ENCODE data around the gene NHLRC1.

Gene NHLRC1

GRCh38 chr6:18119236-18119635, 3.2 kb downstream of the NHLRC1 start:
- Histone ChIP-seq H3K4me1 (ENCODE audit: control extremely low read depth in 1 of 4, control insufficient read depth in 4 of 4, insufficient read depth in 4 of 4, low read length in 3 of 4) (peaks cover 0 to 12% (median 9%) of the 10 kb centered on the region in 4 experiments), H3K36me3 (ENCODE audit: control insufficient read depth in 4 of 4, insufficient read depth in 4 of 4, low read length in 3 of 4) (no peaks in the 10 kb centered on the region), H3K4me3 (ENCODE audit: control insufficient read depth in 1 of 7, extremely low read depth in 1 of 7, insufficient read depth in 4 of 7, low read depth in 2 of 7, low read length in 6 of 7) (no peak overlapping the region), H3K27ac (ENCODE audit: insufficient read depth in 1 of 2, low read depth in 1 of 2, low read length in 2 of 2, poor library complexity in 1 of 2, severe bottlenecking in 2 of 2) (no peak overlapping the region), H3K27me3 (replicated peaks in 2 of 5; ENCODE audit: control insufficient read depth in 4 of 5, insufficient read depth in 5 of 5, low read length in 4 of 5) (no peaks in the 10 kb centered on the region), H3K9me3 (ENCODE audit: control extremely low read depth in 1 of 5, control insufficient read depth in 4 of 5, insufficient read depth in 2 of 5, low read depth in 1 of 5, low read length in 4 of 5) (no peaks in the 10 kb centered on the region)
- CTCF ChIA-PET = interaction anchor here (0.6 to 1.5 kb wide), 2 partner anchors 95 to 237 kb away, joined by 3 read pairs; no protein-coding TSS in a partner anchor
- no peak for DNase-seq
- 100% methylated on average over 4 of the region's 5 CpGs for WGBS (ENCODE audit: insufficient coverage)
- POLR2A ChIA-PET = no interaction called here

GRCh38 chr6:18118330-18118729, 4.1 kb downstream of the NHLRC1 start:
- H3K27ac ChIP-seq (ENCODE audit: insufficient read depth in 1 of 2, low read depth in 1 of 2, low read length in 2 of 2, poor library complexity in 1 of 2, severe bottlenecking in 2 of 2) = no peak overlapping the region
- WGBS (ENCODE audit: insufficient coverage) = 97% methylated on average over 3 of the region's 3 CpGs
- no peak for DNase-seq
- H3K27me3 ChIP-seq (replicated peaks in 2 of 5; ENCODE audit: control insufficient read depth in 4 of 5, insufficient read depth in 5 of 5, low read length in 4 of 5) = no peaks in the 10 kb centered on the region
- ChIA-PET POLR2A (no interaction called here), CTCF (interaction anchor here (1.5 kb wide), 1 partner anchor 94 kb away, joined by 3 read pairs; no protein-coding TSS in a partner anchor)
- H3K9me3 ChIP-seq (ENCODE audit: control extremely low read depth in 1 of 5, control insufficient read depth in 4 of 5, insufficient read depth in 2 of 5, low read depth in 1 of 5, low read length in 4 of 5) = no peaks in the 10 kb centered on the region
- peaks cover 0 to 12% (median 9%) of the 10 kb centered on the region in 4 experiments for H3K4me1 ChIP-seq (ENCODE audit: control extremely low read depth in 1 of 4, control insufficient read depth in 4 of 4, insufficient read depth in 4 of 4, low read length in 3 of 4)
- no peaks in the 10 kb centered on the region for H3K36me3 ChIP-seq (ENCODE audit: control insufficient read depth in 4 of 4, insufficient read depth in 4 of 4, low read length in 3 of 4)
- H3K4me3 ChIP-seq (ENCODE audit: control insufficient read depth in 1 of 7, extremely low read depth in 1 of 7, insufficient read depth in 4 of 7, low read depth in 2 of 7, low read length in 6 of 7) = no peak overlapping the region

GRCh38 chr6:18117136-18117535, 5.3 kb downstream of the NHLRC1 start:
- 97% methylated on average over 5 of the region's 5 CpGs for WGBS (ENCODE audit: insufficient coverage)
- H3K4me1 ChIP-seq (ENCODE audit: control extremely low read depth in 1 of 4, control insufficient read depth in 4 of 4, insufficient read depth in 4 of 4, low read length in 3 of 4) = peaks cover 0 to 6% (median 4%) of the 10 kb centered on the region in 4 experiments
- CTCF ChIA-PET = no interaction called here
- no peaks in the 10 kb centered on the region for H3K27me3 ChIP-seq (replicated peaks in 2 of 5; ENCODE audit: control insufficient read depth in 4 of 5, insufficient read depth in 5 of 5, low read length in 4 of 5)
- POLR2A ChIA-PET = no interaction called here
- H3K36me3 ChIP-seq (ENCODE audit: control insufficient read depth in 4 of 4, insufficient read depth in 4 of 4, low read length in 3 of 4) = no peaks in the 10 kb centered on the region
- no peak for DNase-seq
- no peak overlapping the region for H3K4me3 ChIP-seq (ENCODE audit: control insufficient read depth in 1 of 7, extremely low read depth in 1 of 7, insufficient read depth in 4 of 7, low read depth in 2 of 7, low read length in 6 of 7)
- H3K9me3 ChIP-seq (ENCODE audit: control extremely low read depth in 1 of 5, control insufficient read depth in 4 of 5, insufficient read depth in 2 of 5, low read depth in 1 of 5, low read length in 4 of 5) = no peaks in the 10 kb centered on the region
- H3K27ac ChIP-seq (ENCODE audit: insufficient read depth in 1 of 2, low read depth in 1 of 2, low read length in 2 of 2, poor library complexity in 1 of 2, severe bottlenecking in 2 of 2) = no peak overlapping the region

- peak in 2 of 3 donors; percentile 56 to 63 for DNase-seq
- POLR2A ChIA-PET = no interaction called here
These were observed 7.1 kb downstream of the NHLRC1 start for GRCh38 chr6:18115356-18115755.

GRCh38 chr6:18110162-18110561, 12.3 kb downstream of the NHLRC1 start:
- POLR2A ChIA-PET = no interaction called here
- CTCF ChIA-PET = no interaction called here

More at GRCh38 chr6:18115356-18115755, 7.1 kb downstream of the NHLRC1 start:
- H3K4me1 ChIP-seq (ENCODE audit: control extremely low read depth in 1 of 4, control insufficient read depth in 4 of 4, insufficient read depth in 4 of 4, low read length in 3 of 4) = peaks cover 0 to 4% (median 0%) of the 10 kb centered on the region in 4 experiments
- H3K27me3 ChIP-seq (replicated peaks in 2 of 5; ENCODE audit: control insufficient read depth in 4 of 5, insufficient read depth in 5 of 5, low read length in 4 of 5) = no peaks in the 10 kb centered on the region
- no peaks in the 10 kb centered on the region for H3K36me3 ChIP-seq (ENCODE audit: control insufficient read depth in 4 of 4, insufficient read depth in 4 of 4, low read length in 3 of 4)
- CTCF ChIA-PET = no interaction called here
- H3K4me3 ChIP-seq (ENCODE audit: control insufficient read depth in 1 of 7, extremely low read depth in 1 of 7, insufficient read depth in 4 of 7, low read depth in 2 of 7, low read length in 6 of 7) = no peak overlapping the region
- no peaks in the 10 kb centered on the region for H3K9me3 ChIP-seq (ENCODE audit: control extremely low read depth in 1 of 5, control insufficient read depth in 4 of 5, insufficient read depth in 2 of 5, low read depth in 1 of 5, low read length in 4 of 5)
- 100% methylated on average over 1 of the region's 2 CpGs for WGBS (ENCODE audit: insufficient coverage)
- no peak overlapping the region for H3K27ac ChIP-seq (ENCODE audit: insufficient read depth in 1 of 2, low read depth in 1 of 2, low read length in 2 of 2, poor library complexity in 1 of 2, severe bottlenecking in 2 of 2)

GRCh38 chr6:18107061-18107460, 15.4 kb downstream of the NHLRC1 start:
- H3K9me3 ChIP-seq (ENCODE audit: control extremely low read depth in 1 of 5, control insufficient read depth in 4 of 5, insufficient read depth in 2 of 5, low read depth in 1 of 5, low read length in 4 of 5) = peaks cover 2 to 17% (median 5%) of the 10 kb centered on the region in 5 experiments
- ChIA-PET CTCF (no interaction called here), POLR2A (no interaction called here)
- no peaks in the 10 kb centered on the region for H3K27me3 ChIP-seq (replicated peaks in 2 of 5; ENCODE audit: control insufficient read depth in 4 of 5, insufficient read depth in 5 of 5, low read length in 4 of 5)
- H3K36me3 ChIP-seq (ENCODE audit: control insufficient read depth in 4 of 4, insufficient read depth in 4 of 4, low read length in 3 of 4) = no peaks in the 10 kb centered on the region
- no peak for DNase-seq
- H3K4me1 ChIP-seq (ENCODE audit: control extremely low read depth in 1 of 4, control insufficient read depth in 4 of 4, insufficient read depth in 4 of 4, low read length in 3 of 4) = peaks cover 0 to 11% (median 0%) of the 10 kb centered on the region in 4 experiments
- WGBS (ENCODE audit: insufficient coverage) = no CpG with 5 or more reads among the region's 1 CpG
- H3K27ac ChIP-seq (ENCODE audit: insufficient read depth in 1 of 2, low read depth in 1 of 2, low read length in 2 of 2, poor library complexity in 1 of 2, severe bottlenecking in 2 of 2) = no peak overlapping the region
- no peak overlapping the region for H3K4me3 ChIP-seq (ENCODE audit: control insufficient read depth in 1 of 7, extremely low read depth in 1 of 7, insufficient read depth in 4 of 7, low read depth in 2 of 7, low read length in 6 of 7)

More at GRCh38 chr6:18110162-18110561, 12.3 kb downstream of the NHLRC1 start:
- Histone ChIP-seq H3K27ac (ENCODE audit: insufficient read depth in 1 of 2, low read depth in 1 of 2, low read length in 2 of 2, poor library complexity in 1 of 2, severe bottlenecking in 2 of 2) (no peak overlapping the region), H3K27me3 (replicated peaks in 2 of 5; ENCODE audit: control insufficient read depth in 4 of 5, insufficient read depth in 5 of 5, low read length in 4 of 5) (no peaks in the 10 kb centered on the region), H3K4me1 (ENCODE audit: control extremely low read depth in 1 of 4, control insufficient read depth in 4 of 4, insufficient read depth in 4 of 4, low read length in 3 of 4) (peaks cover 0 to 2% (median 0%) of the 10 kb centered on the region in 4 experiments), H3K9me3 (ENCODE audit: control extremely low read depth in 1 of 5, control insufficient read depth in 4 of 5, insufficient read depth in 2 of 5, low read depth in 1 of 5, low read length in 4 of 5) (peaks cover 2 to 14% (median 5%) of the 10 kb centered on the region in 5 experiments), H3K4me3 (ENCODE audit: control insufficient read depth in 1 of 7, extremely low read depth in 1 of 7, insufficient read depth in 4 of 7, low read depth in 2 of 7, low read length in 6 of 7) (no peak overlapping the region), H3K36me3 (ENCODE audit: control insufficient read depth in 4 of 4, insufficient read depth in 4 of 4, low read length in 3 of 4) (no peaks in the 10 kb centered on the region)
- no peak for DNase-seq

- peaks cover 0 to 15% (median 3%) of the 10 kb centered on the region in 4 experiments for H3K4me1 ChIP-seq (ENCODE audit: control extremely low read depth in 1 of 4, control insufficient read depth in 4 of 4, insufficient read depth in 4 of 4, low read length in 3 of 4)
- peak in 1 of 3 donors; percentile 14 for DNase-seq
- H3K27ac ChIP-seq (ENCODE audit: insufficient read depth in 1 of 2, low read depth in 1 of 2, low read length in 2 of 2, poor library complexity in 1 of 2, severe bottlenecking in 2 of 2) = no peak overlapping the region
- no peaks in the 10 kb centered on the region for H3K27me3 ChIP-seq (replicated peaks in 2 of 5; ENCODE audit: control insufficient read depth in 4 of 5, insufficient read depth in 5 of 5, low read length in 4 of 5)
- ChIA-PET POLR2A (interaction anchor here (0.6 kb wide), 1 partner anchor 174 kb away, joined by 5 read pairs; no protein-coding TSS in a partner anchor), CTCF (interaction anchor here (2.4 kb wide), 1 partner anchor 20 kb away, joined by 8 read pairs; the partner anchor contains the start of gene NHLRC1)
- H3K36me3 ChIP-seq (ENCODE audit: control insufficient read depth in 4 of 4, insufficient read depth in 4 of 4, low read length in 3 of 4) = no peaks in the 10 kb centered on the region
- H3K4me3 ChIP-seq (ENCODE audit: control insufficient read depth in 1 of 7, extremely low read depth in 1 of 7, insufficient read depth in 4 of 7, low read depth in 2 of 7, low read length in 6 of 7) = no peak overlapping the region
- 98% methylated on average over 5 of the region's 6 CpGs for WGBS (ENCODE audit: insufficient coverage)
- H3K9me3 ChIP-seq (ENCODE audit: control extremely low read depth in 1 of 5, control insufficient read depth in 4 of 5, insufficient read depth in 2 of 5, low read depth in 1 of 5, low read length in 4 of 5) = peaks cover 2 to 17% (median 5%) of the 10 kb centered on the region in 5 experiments
These were observed 19.5 kb downstream of the NHLRC1 start for GRCh38 chr6:18102783-18103509.

Measured in common myeloid progenitor, CD34-positive (primary cell).